ENCODE results near the gene CLIC6. TPM values are rescaled to one million over a fixed set of nuclear protein-coding genes. Genes with fewer than 3 reads are reported as not detected.
"Not testable (repeated sequence)": the region's sequence is repeated elsewhere in the genome, so short reads cannot be mapped to it uniquely, and the experiment has no call there.

CLIC6 gene
- total RNA-seq, 2 donors from 2014 or later = 0.07 to 0.31 TPM

DNA sequence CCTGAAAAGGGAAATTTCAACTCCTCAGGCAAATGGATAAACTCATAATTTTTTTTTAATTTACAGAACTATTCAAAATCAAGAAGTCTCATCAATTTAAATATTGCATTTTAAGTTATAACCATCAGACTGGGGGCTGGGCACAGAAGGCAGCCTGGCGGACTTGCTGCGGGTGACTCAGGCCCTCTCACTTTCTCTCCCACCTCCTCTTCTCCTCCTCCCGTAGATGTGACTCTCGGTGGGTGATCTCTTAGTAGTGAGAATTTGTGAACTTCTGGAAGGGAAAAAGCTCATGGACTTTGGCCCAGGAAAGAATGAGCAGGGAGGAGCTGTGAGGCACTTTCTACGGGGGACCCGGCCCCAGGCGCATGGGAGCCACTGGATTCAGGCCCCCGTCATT, 32.9 kb downstream of the CLIC6 start:
- H3K9me3 Mint-ChIP-seq = no peaks in the 10 kb centered on the region
- no peak for ATAC-seq
- no peaks in the 10 kb centered on the region for H3K36me3 Mint-ChIP-seq
- DNase-seq (ENCODE audit: low spot score in 2 of 2) = no peak
- no peak overlapping the region for H3K27ac Mint-ChIP-seq

DNA sequence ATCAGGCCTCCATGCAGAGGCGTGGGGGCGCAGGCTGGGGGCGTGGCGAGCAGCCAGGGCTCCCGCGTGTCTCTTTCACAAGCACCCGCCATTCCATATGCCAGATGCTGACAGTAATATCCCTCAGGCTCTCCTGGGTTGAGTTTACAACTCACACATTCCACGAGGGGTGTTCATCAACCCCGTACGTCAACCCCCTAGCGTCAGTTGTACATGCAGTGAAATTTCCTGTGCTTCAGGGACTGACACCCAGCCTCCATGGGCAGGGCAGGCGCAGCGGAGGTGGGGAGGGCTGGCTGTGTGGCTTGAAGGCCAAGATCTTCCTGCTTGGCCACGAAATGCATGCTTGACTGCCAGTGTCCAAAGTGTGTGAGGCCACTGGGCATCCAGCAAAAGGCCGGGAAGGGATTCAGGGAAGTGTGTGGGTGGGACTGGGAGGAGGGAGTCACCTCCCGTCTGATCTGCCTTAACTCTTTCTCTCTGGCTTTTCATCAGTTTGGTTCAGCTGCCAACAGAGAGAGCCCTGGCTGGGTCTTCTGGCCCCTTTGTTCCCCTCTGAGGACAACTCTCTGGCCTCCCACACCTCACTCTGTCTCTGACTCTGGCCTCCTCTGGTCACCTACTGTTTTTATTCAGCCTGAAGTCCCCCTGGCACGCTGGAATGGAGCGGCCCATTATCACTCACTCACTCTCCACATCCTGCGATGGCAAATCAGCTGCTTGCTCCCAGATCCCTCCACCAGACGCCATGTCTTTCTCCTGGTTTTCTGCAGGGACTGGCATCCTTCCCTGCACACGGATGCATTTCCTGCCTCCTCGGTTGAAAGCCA, 33.8 kb downstream of the CLIC6 start:
- DNase-seq (ENCODE audit: low spot score in 2 of 2) (no peak), ATAC-seq (no peak)
- Mint-ChIP-seq H3K27ac (no peak overlapping the region), H3K36me3 (no peaks in the 10 kb centered on the region), H3K9me3 (no peaks in the 10 kb centered on the region)

DNA sequence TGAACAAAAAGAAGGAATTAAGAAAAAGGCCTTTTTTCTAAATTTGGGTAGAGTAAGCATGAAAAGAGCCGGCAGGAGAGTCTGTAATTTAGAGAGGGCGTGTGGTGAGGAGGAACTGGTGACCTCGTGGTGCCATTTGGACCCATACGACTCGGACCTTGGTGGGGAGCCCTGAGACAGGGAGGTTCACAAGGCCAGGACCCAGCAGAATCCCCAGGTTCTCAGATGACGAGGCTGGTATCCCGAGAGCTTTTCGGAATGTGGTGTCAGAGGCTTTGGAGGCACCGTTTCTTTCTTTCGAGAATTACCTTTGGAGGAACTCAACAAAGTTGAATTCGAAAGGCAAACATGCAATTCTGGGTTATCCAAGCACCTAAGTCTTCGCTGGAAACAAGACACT, 34.8 kb downstream of the CLIC6 start:
- H3K9me3 Mint-ChIP-seq = no peaks in the 10 kb centered on the region
- no peak for DNase-seq (ENCODE audit: low spot score in 2 of 2)
- ATAC-seq = no peak
- no peaks in the 10 kb centered on the region for H3K36me3 Mint-ChIP-seq
- no peak overlapping the region for H3K27ac Mint-ChIP-seq

DNA sequence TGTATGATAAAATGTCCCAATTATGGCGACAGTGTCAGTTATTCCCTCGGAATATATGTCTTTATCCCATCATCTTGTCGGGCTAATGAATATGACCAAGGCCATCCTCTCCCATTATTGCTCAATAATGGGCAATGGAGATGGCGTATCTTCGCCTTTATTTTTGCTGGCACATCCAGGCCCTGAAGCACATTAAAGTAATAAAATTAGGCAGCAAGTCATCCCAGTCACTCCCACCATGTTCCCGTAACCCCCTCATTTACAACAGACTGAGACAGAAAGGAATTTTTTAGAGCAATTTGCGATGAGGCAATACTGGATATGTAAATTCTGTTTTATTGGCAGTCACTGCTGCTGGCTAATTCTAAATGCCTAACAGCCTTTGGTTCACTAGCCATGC, 35.3 kb downstream of the CLIC6 start:
- DNase-seq (ENCODE audit: low spot score in 2 of 2) (no peak), ATAC-seq (no peak)
- Mint-ChIP-seq H3K36me3 (no peaks in the 10 kb centered on the region), H3K9me3 (no peaks in the 10 kb centered on the region), H3K27ac (no peak overlapping the region)

DNA sequence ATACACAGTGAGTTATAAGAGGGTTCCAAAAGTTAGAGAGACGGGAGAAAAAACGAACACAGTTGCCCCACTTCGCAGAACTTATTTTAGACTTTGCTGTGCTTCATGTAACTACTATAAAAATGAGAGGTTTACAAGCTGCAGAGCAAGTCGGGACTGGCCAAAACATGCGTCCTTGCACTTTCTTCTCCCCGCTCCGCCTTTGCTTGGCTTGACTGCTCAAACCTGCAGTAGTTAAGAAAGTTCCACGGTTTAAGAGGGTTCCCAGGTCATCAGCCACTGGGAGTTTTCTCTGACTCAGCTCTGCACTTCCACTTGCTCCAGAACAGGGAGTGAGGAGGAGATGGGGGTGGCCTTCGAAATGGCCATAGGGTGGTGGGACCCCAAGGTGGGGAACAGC, 36.2 kb downstream of the CLIC6 start:
- ATAC-seq = no peak
- H3K9me3 Mint-ChIP-seq = no peaks in the 10 kb centered on the region

DNA sequence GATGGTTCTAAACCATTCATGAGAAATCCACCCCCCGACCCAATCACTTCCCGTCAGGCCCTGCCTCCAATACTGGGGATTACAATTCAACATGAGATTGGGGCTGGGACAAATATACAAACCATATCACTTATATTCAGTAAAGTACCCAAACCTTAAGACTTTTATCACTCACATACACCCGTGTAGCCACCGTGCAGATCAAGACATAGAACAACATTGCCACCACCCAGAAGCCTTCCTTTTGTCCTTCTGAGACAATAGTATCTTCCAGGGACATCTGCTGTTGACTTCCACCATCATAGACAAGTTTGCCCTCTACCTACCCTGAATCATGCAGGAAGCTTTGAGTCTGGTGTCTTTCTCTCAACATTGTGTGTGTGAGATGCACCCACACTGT, 37.5 kb downstream of the CLIC6 start:
- ATAC-seq = no peak
- no peak for DNase-seq (ENCODE audit: low spot score in 2 of 2)
- Mint-ChIP-seq H3K27ac (no peak overlapping the region), H3K9me3 (no peaks in the 10 kb centered on the region), H3K36me3 (no peaks in the 10 kb centered on the region)

More for the DNA sequence above, 36.2 kb downstream of the CLIC6 start:
- H3K36me3 Mint-ChIP-seq = no peaks in the 10 kb centered on the region
- H3K27ac Mint-ChIP-seq = no peak overlapping the region
- DNase-seq (ENCODE audit: low spot score in 2 of 2) = no peak

DNA sequence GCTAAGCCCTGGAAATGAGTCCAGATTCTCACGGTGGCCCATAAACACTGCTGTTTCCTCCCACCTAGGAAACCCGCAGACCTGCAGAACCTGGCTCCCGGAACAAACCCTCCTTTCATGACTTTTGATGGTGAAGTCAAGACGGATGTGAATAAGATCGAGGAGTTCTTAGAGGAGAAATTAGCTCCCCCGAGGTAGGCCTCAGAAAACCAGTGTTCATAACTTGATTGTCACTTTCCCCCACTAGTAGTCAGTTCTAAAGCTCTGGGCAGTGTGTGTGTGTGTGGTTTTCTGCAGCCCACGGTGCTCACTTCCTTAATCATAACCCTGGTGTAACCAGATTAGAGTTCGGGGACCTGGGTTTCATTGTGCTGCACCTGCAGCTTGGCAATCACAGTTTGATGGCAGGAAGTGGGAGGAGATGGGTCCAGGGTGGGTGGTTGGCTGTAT, 39.1 kb downstream of the CLIC6 start:
- Mint-ChIP-seq H3K9me3 (no peaks in the 10 kb centered on the region), H3K36me3 (no peaks in the 10 kb centered on the region)
- ATAC-seq = peak; percentile 96 to 98

DNA sequence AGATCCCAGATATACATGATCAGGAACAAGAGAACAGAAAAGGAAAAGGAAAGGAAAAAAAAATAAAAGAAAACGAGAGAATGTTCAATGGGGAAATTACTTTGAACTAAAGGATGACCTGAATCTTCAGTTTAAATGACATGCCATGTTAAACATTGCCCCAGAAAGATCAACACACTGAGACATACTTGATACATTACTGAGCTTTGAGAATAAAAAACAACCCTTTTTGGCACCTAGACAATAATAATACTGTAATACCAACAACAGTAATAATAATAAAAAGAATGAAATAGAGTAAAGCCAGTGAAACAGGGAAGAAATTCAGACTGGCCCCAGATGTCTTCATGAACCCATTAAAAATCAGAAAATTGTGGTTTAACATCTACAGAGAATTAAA, 44.8 kb downstream of the CLIC6 start:
- no peak for ATAC-seq
- no peak for DNase-seq (ENCODE audit: low spot score in 2 of 2)
- no peak overlapping the region for H3K27ac Mint-ChIP-seq
- H3K9me3 Mint-ChIP-seq = no peaks in the 10 kb centered on the region
- H3K36me3 Mint-ChIP-seq = no peaks in the 10 kb centered on the region

More for the DNA sequence above, 39.1 kb downstream of the CLIC6 start:
- H3K27ac Mint-ChIP-seq = peak overlapping the region; percentile 25 to 47
- peak in 1 of 2 donors; percentile 61 for DNase-seq (ENCODE audit: low spot score in 2 of 2)

DNA sequence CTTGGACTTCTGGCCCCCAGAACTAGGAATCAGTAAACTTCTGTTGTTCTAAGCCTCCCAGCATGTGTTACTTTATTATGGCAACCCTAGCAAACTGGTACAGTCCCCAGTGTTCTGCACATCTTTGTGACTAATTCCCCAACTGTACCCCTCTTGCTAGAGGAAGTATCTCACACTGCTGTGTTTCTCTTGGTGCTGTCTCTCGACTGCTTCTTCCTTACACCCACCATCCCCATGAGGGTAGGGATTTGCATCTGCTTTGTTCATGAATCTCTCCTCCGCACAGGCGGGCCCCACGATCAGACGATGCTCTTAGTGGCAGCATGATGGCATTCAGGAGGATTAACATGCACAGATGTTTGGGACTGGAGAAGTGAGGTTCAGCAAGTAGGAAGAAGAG, 46.7 kb downstream of the CLIC6 start:
- Mint-ChIP-seq H3K27ac (no peak overlapping the region), H3K9me3 (no peaks in the 10 kb centered on the region), H3K36me3 (no peaks in the 10 kb centered on the region)
- ATAC-seq = peak; percentile 41 to 89
- no peak for DNase-seq (ENCODE audit: low spot score in 2 of 2)

DNA sequence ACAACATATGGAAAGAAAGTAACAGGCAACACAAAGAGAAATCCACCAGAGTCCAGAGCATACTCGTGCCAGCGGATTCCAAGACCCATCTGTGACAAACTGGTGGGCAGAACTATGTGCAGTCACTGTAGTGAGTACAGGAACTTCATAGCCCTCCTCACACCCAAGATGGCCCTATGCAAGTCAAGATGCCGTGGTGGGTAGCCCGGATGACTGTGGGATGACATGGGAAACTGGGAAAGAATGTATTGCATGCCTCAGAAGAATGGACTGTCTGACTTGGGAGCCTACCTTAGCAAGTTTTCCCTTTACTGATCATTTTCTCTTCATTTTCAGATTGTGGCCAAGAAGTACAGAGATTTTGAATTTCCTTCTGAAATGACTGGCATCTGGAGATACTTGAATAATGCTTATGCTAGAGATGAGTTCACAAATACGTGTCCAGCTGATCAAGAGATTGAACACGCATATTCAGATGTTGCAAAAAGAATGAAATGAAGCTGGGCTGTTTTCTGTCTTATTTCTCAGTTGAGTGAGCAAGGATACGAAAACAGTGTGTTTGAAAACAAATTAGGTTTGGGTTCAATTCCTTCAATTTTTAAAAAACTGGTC, 47.3 kb downstream of the CLIC6 start:
- ATAC-seq (peak in 1 of 2 donors; percentile 66), DNase-seq (ENCODE audit: low spot score in 2 of 2) (no peak)
- no peaks in the 10 kb centered on the region for H3K36me3 Mint-ChIP-seq
- H3K9me3 Mint-ChIP-seq = no peaks in the 10 kb centered on the region
- no peak overlapping the region for H3K27ac Mint-ChIP-seq

DNA sequence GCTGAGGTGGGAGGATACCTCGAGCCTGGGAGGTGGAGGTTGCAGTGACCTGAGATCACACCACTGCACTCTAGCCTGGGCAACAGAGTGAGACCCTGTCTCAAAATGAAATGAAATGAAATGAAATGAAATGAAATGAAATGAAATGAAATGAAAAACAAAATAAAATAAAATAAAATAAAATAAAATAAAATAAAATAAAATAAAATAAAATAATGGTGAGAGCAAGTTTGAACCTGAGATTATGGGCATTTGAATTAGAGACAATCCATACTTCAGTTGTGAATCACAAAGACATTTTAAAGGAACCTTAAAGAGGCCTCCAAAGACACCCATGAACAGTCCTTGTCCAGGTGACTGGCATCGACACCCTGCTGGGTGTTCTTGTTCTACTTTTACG, 49.7 kb downstream of the CLIC6 start:
- not testable (repeated sequence) for ATAC-seq; H3K36me3 Mint-ChIP-seq; DNase-seq (ENCODE audit: low spot score in 2 of 2); H3K9me3 Mint-ChIP-seq; H3K27ac Mint-ChIP-seq

DNA sequence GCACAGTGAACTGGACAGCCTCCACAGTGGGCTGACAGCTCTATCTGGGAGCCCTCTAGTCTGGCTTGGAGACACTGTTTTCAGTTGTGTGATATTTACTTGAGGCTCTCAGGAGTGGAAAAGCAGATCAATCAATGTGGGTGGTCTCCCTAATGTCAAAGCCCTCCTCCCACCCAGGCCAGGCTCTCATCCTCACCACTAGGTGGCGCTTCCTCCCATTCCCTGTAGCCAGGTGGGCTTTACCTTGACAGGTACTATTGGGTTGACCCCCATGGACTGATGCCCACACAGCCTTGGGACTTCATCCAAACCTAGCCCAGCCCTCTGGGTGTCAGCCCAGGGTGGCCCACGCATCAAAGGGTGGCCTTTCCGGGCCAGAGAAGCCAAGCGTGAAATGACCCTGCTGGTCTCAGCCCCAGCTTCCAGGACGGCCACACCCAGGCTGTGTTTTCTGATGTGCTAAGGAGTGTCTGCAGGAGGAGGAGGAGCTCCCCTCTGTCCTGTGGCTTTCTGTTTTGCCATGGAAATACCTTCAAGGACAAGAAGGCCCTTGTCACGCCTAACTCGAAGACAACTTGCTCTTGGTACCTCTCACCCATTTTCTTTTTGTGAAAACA, 54.0 kb downstream of the CLIC6 start:
- DNase-seq (ENCODE audit: low spot score in 2 of 2) = peak in 1 of 2 donors; percentile 50

DNA sequence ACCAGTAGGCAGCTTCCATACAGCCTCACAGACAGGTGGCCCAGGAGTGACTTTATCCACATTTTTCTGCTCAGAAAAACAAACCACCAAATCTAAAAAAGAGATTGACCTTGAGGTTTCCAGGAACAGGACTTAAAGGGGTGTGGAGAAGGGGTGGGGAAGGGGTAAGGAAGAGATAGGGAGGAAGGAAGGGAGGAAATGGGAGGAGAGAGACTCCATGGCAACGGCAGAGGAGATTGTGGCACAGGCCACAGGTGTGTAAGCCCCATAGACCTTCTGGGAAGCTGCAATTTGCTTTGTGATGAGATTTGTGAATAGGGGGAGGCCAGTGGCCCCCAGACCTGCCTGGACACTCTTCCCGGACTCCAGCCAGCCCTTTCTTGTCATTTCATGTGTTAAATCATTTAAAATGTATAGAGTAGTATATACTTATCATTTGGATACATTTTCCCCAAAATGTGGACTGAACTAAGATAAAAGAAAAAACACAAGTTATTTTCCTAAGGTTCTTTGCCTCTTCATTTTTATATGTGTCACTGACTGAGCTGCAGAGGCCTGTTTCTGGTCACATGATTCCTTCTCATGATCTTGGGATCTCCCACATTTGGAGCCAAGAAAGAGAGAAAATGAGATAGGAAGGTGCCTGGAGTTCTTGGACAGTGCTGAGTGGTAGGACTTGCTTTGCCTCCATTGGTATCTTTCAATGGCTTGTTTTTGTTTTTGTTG, 55.5 kb downstream of the CLIC6 start:
- DNase-seq (ENCODE audit: low spot score in 2 of 2) (no peak), ATAC-seq (no peak)
- Mint-ChIP-seq H3K36me3 (no peaks in the 10 kb centered on the region), H3K9me3 (no peaks in the 10 kb centered on the region), H3K27ac (no peak overlapping the region)

More for the DNA sequence above, 54.0 kb downstream of the CLIC6 start:
- H3K36me3 Mint-ChIP-seq = no peaks in the 10 kb centered on the region
- H3K27ac Mint-ChIP-seq = no peak overlapping the region
- peak; percentile 51 to 53 for ATAC-seq
- no peaks in the 10 kb centered on the region for H3K9me3 Mint-ChIP-seq

DNA sequence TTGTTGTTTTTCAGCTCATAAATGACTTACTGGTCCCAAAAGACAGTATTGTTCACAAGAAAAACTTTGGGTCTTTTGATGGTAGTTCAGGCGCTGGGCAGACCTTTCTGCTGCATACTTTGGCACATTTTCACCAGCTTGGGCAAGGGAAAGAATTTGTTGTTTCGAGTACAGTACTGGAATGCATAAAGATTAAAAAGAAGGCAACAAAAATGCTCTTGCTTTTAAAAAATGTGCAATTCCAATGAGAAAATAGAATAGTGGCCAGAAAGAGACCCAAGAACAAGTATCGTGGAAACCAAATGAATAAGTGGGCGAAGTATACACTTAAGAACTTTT, 56.0 kb downstream of the CLIC6 start:
- Mint-ChIP-seq H3K9me3 (no peaks in the 10 kb centered on the region), H3K36me3 (no peaks in the 10 kb centered on the region), H3K27ac (no peak overlapping the region)
- DNase-seq (ENCODE audit: low spot score in 2 of 2) (no peak), ATAC-seq (no peak)

DNA sequence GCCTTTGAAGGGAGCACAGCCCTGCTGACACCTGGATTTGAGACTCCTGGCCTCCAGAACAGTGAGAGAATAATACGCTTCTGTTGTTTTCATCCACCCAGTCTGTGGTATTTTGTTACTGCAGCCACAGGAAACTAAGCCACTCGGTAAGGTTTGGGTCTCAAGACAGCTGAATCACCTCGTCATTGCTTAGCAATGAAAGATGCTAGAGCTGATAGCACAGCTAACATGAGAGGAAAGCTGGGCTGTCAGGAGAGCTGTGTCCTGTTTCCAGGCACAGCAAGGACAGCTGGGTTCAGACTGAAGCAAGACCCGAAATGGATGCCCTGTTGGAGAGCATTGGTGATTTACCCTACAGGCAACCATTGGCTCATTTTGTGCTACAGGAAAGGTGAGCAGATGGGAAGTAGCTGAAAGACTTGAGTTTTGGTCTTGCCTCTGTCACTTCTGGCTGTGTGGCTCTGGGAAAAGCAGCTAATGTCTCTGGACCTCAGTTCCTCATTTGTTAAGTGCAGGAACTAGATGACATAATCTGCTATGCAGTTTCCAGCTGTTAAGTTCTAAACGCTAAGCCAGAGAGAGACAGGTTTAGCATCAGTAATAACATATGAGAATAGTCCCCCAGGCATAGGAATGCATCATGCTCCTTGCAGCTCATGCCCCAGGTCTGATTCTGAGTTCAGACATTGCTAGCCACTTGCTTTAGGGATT, 58.0 kb downstream of the CLIC6 start:
- ATAC-seq (no peak), DNase-seq (ENCODE audit: low spot score in 2 of 2) (no peak)
- H3K36me3 Mint-ChIP-seq = no peaks in the 10 kb centered on the region
- H3K27ac Mint-ChIP-seq = no peak overlapping the region
- H3K9me3 Mint-ChIP-seq = no peaks in the 10 kb centered on the region

DNA sequence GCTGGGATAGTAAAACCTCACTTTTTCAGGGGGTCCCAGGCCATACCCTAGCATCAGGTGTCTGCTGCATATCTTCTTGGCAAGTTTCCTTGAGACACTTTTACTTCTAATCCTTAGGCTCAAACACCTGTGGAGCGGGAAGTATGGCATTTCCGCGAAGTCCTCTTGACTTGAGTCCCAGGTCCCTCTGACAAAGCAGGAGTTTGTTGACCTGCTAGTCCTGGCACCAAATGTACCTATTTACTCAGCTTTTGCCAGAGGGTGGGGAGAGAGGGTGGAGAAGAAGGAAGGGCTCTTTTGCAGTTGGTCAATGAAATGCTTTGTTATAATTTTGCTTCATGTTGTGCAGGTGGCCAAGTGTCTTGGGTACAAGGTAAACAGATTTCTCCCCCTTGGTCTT, 59.7 kb downstream of the CLIC6 start:
- no peaks in the 10 kb centered on the region for H3K9me3 Mint-ChIP-seq
- ATAC-seq = no peak

More for the DNA sequence above, 59.7 kb downstream of the CLIC6 start:
- no peak overlapping the region for H3K27ac Mint-ChIP-seq
- H3K36me3 Mint-ChIP-seq = no peaks in the 10 kb centered on the region
- DNase-seq (ENCODE audit: low spot score in 2 of 2) = no peak
